ENCODE measurements around the gene GRIP2.

Gene GRIP2

GRCh38 chr3:14558029-14558428 lies 17.9 kb upstream of the GRIP2 start:
- H3K4me2 ChIP-seq (ENCODE audit: low read length), result no peak overlapping the region
- no peaks in the 10 kb centered on the region for H3K4me1 ChIP-seq (ENCODE audit: control insufficient read depth, insufficient read depth, low read length)
- H3K9me3 ChIP-seq (replicated peaks; ENCODE audit: low read length), result no peaks in the 10 kb centered on the region
- no peak overlapping the region for H3K9ac ChIP-seq (ENCODE audit: low read depth, low read length)
- no peak overlapping the region for H3K4me3 ChIP-seq (ENCODE audit: low read length)
- H3K36me3 ChIP-seq (ENCODE audit: insufficient read depth, low read length), result no peaks in the 10 kb centered on the region
- H3K27me3 ChIP-seq (ENCODE audit: control insufficient read depth, insufficient read depth, low read length), result peaks cover 64% of the 10 kb centered on the region

- Histone ChIP-seq H3K9me3 (replicated peaks; ENCODE audit: low read length) (no peaks in the 10 kb centered on the region), H3K4me2 (ENCODE audit: low read length) (no peak overlapping the region), H3K9ac (ENCODE audit: low read depth, low read length) (no peak overlapping the region), H3K4me3 (ENCODE audit: low read length) (no peak overlapping the region), H3K27me3 (ENCODE audit: control insufficient read depth, insufficient read depth, low read length) (peaks cover 61% of the 10 kb centered on the region), H3K36me3 (ENCODE audit: insufficient read depth, low read length) (no peaks in the 10 kb centered on the region), H3K4me1 (ENCODE audit: control insufficient read depth, insufficient read depth, low read length) (peaks cover 4% of the 10 kb centered on the region)
These were observed 15.7 kb upstream of the GRIP2 start for GRCh38 chr3:14555835-14556234.

GRCh38 chr3:14554715-14555114 lies 14.6 kb upstream of the GRIP2 start:
- Histone ChIP-seq H3K36me3 (ENCODE audit: insufficient read depth, low read length) (no peaks in the 10 kb centered on the region), H3K4me1 (ENCODE audit: control insufficient read depth, insufficient read depth, low read length) (peaks cover 4% of the 10 kb centered on the region), H3K4me3 (ENCODE audit: low read length) (no peak overlapping the region), H3K27me3 (ENCODE audit: control insufficient read depth, insufficient read depth, low read length) (peaks cover 67% of the 10 kb centered on the region), H3K4me2 (ENCODE audit: low read length) (no peak overlapping the region), H3K9ac (ENCODE audit: low read depth, low read length) (no peak overlapping the region), H3K9me3 (replicated peaks; ENCODE audit: low read length) (no peaks in the 10 kb centered on the region)

- Histone ChIP-seq H3K4me3 (ENCODE audit: low read length) (no peak overlapping the region), H3K4me1 (ENCODE audit: control insufficient read depth, insufficient read depth, low read length) (peaks cover 4% of the 10 kb centered on the region), H3K36me3 (ENCODE audit: insufficient read depth, low read length) (no peaks in the 10 kb centered on the region), H3K9ac (ENCODE audit: low read depth, low read length) (no peak overlapping the region), H3K4me2 (ENCODE audit: low read length) (no peak overlapping the region), H3K9me3 (replicated peaks; ENCODE audit: low read length) (no peaks in the 10 kb centered on the region), H3K27me3 (ENCODE audit: control insufficient read depth, insufficient read depth, low read length) (peaks cover 65% of the 10 kb centered on the region)
These were observed 13.7 kb upstream of the GRIP2 start for GRCh38 chr3:14553871-14554270.

GRCh38 chr3:14552717-14553116 lies 12.6 kb upstream of the GRIP2 start:
- peaks cover 71% of the 10 kb centered on the region for H3K27me3 ChIP-seq (ENCODE audit: control insufficient read depth, insufficient read depth, low read length)
- H3K4me2 ChIP-seq (ENCODE audit: low read length), result no peak overlapping the region
- peaks cover 4% of the 10 kb centered on the region for H3K4me1 ChIP-seq (ENCODE audit: control insufficient read depth, insufficient read depth, low read length)
- no peaks in the 10 kb centered on the region for H3K9me3 ChIP-seq (replicated peaks; ENCODE audit: low read length)
- no peak overlapping the region for H3K9ac ChIP-seq (ENCODE audit: low read depth, low read length)
- H3K4me3 ChIP-seq (ENCODE audit: low read length), result no peak overlapping the region
- no peaks in the 10 kb centered on the region for H3K36me3 ChIP-seq (ENCODE audit: insufficient read depth, low read length)

GRCh38 chr3:14552041-14552648 lies 12.0 kb upstream of the GRIP2 start:
- Histone ChIP-seq H3K9me3 (replicated peaks; ENCODE audit: low read length) (no peaks in the 10 kb centered on the region), H3K4me3 (ENCODE audit: low read length) (no peak overlapping the region), H3K9ac (ENCODE audit: low read depth, low read length) (no peak overlapping the region), H3K4me2 (ENCODE audit: low read length) (no peak overlapping the region), H3K4me1 (ENCODE audit: control insufficient read depth, insufficient read depth, low read length) (peaks cover 4% of the 10 kb centered on the region), H3K27me3 (ENCODE audit: control insufficient read depth, insufficient read depth, low read length) (peaks cover 65% of the 10 kb centered on the region), H3K36me3 (ENCODE audit: insufficient read depth, low read length) (no peaks in the 10 kb centered on the region)

GRCh38 chr3:14550651-14551611 lies 10.8 kb upstream of the GRIP2 start:
- Histone ChIP-seq H3K27me3 (ENCODE audit: control insufficient read depth, insufficient read depth, low read length) (peaks cover 63% of the 10 kb centered on the region), H3K9ac (ENCODE audit: low read depth, low read length) (no peak overlapping the region), H3K9me3 (replicated peaks; ENCODE audit: low read length) (no peaks in the 10 kb centered on the region), H3K4me3 (ENCODE audit: low read length) (no peak overlapping the region), H3K36me3 (ENCODE audit: insufficient read depth, low read length) (no peaks in the 10 kb centered on the region), H3K4me2 (ENCODE audit: low read length) (no peak overlapping the region), H3K4me1 (ENCODE audit: control insufficient read depth, insufficient read depth, low read length) (peaks cover 4% of the 10 kb centered on the region)

- Histone ChIP-seq H3K4me3 (ENCODE audit: low read length) (no peak overlapping the region), H3K36me3 (ENCODE audit: insufficient read depth, low read length) (no peaks in the 10 kb centered on the region), H3K9ac (ENCODE audit: low read depth, low read length) (no peak overlapping the region), H3K9me3 (replicated peaks; ENCODE audit: low read length) (no peaks in the 10 kb centered on the region), H3K4me1 (ENCODE audit: control insufficient read depth, insufficient read depth, low read length) (peaks cover 4% of the 10 kb centered on the region), H3K27me3 (ENCODE audit: control insufficient read depth, insufficient read depth, low read length) (peaks cover 67% of the 10 kb centered on the region), H3K4me2 (ENCODE audit: low read length) (no peak overlapping the region)
These were observed 10.0 kb upstream of the GRIP2 start for GRCh38 chr3:14550181-14550580.

GRCh38 chr3:14549256-14549919 lies 9.2 kb upstream of the GRIP2 start:
- peaks cover 64% of the 10 kb centered on the region for H3K27me3 ChIP-seq (ENCODE audit: control insufficient read depth, insufficient read depth, low read length)
- no peak overlapping the region for H3K4me2 ChIP-seq (ENCODE audit: low read length)
- H3K9ac ChIP-seq (ENCODE audit: low read depth, low read length), result no peak overlapping the region
- H3K4me1 ChIP-seq (ENCODE audit: control insufficient read depth, insufficient read depth, low read length), result peaks cover 4% of the 10 kb centered on the region
- H3K9me3 ChIP-seq (replicated peaks; ENCODE audit: low read length), result no peaks in the 10 kb centered on the region
- H3K4me3 ChIP-seq (ENCODE audit: low read length), result no peak overlapping the region
- H3K36me3 ChIP-seq (ENCODE audit: insufficient read depth, low read length), result no peaks in the 10 kb centered on the region

GRCh38 chr3:14548321-14548729 lies 8.2 kb upstream of the GRIP2 start:
- Histone ChIP-seq H3K9me3 (replicated peaks; ENCODE audit: low read length) (no peaks in the 10 kb centered on the region), H3K9ac (ENCODE audit: low read depth, low read length) (no peak overlapping the region), H3K4me1 (ENCODE audit: control insufficient read depth, insufficient read depth, low read length) (peaks cover 4% of the 10 kb centered on the region)

GRCh38 chr3:14547693-14548092 lies 7.6 kb upstream of the GRIP2 start:
- H3K9ac ChIP-seq (ENCODE audit: low read depth, low read length), result no peak overlapping the region
- no peak overlapping the region for H3K4me2 ChIP-seq (ENCODE audit: low read length)
- H3K9me3 ChIP-seq (replicated peaks; ENCODE audit: low read length), result no peaks in the 10 kb centered on the region
- H3K36me3 ChIP-seq (ENCODE audit: insufficient read depth, low read length), result no peaks in the 10 kb centered on the region
- peaks cover 68% of the 10 kb centered on the region for H3K27me3 ChIP-seq (ENCODE audit: control insufficient read depth, insufficient read depth, low read length)
- H3K4me3 ChIP-seq (ENCODE audit: low read length), result no peak overlapping the region
- H3K4me1 ChIP-seq (ENCODE audit: control insufficient read depth, insufficient read depth, low read length), result peaks cover 4% of the 10 kb centered on the region

More at GRCh38 chr3:14548321-14548729, 8.2 kb upstream of the GRIP2 start:
- Histone ChIP-seq H3K4me2 (ENCODE audit: low read length) (no peak overlapping the region), H3K27me3 (ENCODE audit: control insufficient read depth, insufficient read depth, low read length) (peaks cover 62% of the 10 kb centered on the region), H3K4me3 (ENCODE audit: low read length) (no peak overlapping the region), H3K36me3 (ENCODE audit: insufficient read depth, low read length) (no peaks in the 10 kb centered on the region)

Data from skeletal muscle satellite cell (primary cell).